WTC11 (cell line): ENCODE measurements around the gene CACNG5. TPM values are rescaled to one million over a fixed set of nuclear protein-coding genes. Genes with fewer than 3 reads are reported as not detected.

Experiments used
- ATAC-seq: fragments of 200-7000 bp; cut with Tn5 transposase; 2 replicates; pipeline ENCODE4 v1.10.0; 2021; ENCODE audit warnings: mild to moderate bottlenecking, moderate library complexity
- CTCF ChIA-PET: fragments of 300-600 bp; sonication (Branson Sonifier 250); formaldehyde crosslinking; loops from one replicate; lab custom pipeline; 2021; ENCODE audit warnings: antibody characterized with exemption; lab: Charles Lee
- POLR2A ChIA-PET: fragments of 350-600 bp; sonication (Branson Sonifier 250); formaldehyde crosslinking; loops from one replicate; lab custom pipeline; 2021; ENCODE audit warnings: antibody characterized with exemption; lab: Charles Lee
- DNase-seq: peaks from one replicate; pipeline ENCODE4 v3.0.0; 2021; ENCODE audit warnings: low spot score
- H3K27ac Mint-ChIP-seq: 2 replicates; pipeline ENCODE4 v1.8.0; 2021; ENCODE audit warnings: mixed read lengths
- H3K27me3 Mint-ChIP-seq: 2 replicates; pipeline ENCODE4 v1.8.0; 2021; ENCODE audit warnings: low read depth, mild to moderate bottlenecking, moderate library complexity, mixed read lengths
- H3K36me3 Mint-ChIP-seq: 2 replicates; pipeline ENCODE4 v1.8.0; 2021; ENCODE audit warnings: mixed read lengths
- H3K4me1 Mint-ChIP-seq: 2 replicates; pipeline ENCODE4 v1.8.0; 2022; ENCODE audit warnings: mixed read lengths
- H3K4me3 Mint-ChIP-seq: 2 replicates; pipeline ENCODE4 v1.8.0; 2021; ENCODE audit warnings: mild to moderate bottlenecking, moderate library complexity, mixed read lengths
- H3K9me3 Mint-ChIP-seq: 2 replicates; pipeline ENCODE4 v1.8.0; 2021; ENCODE audit warnings: mixed read lengths
- ATF1 ChIP-seq: sonication (generic); formaldehyde crosslinking; IDR thresholded peaks from 2 replicates; pipeline ENCODE4 v1.8.1; 2023; ENCODE audit warnings: mild to moderate bottlenecking, moderate library complexity, missing genetic modification reagents
- CBFB ChIP-seq: sonication (generic); formaldehyde crosslinking; IDR thresholded peaks from 2 replicates; pipeline ENCODE4 v1.8.1; 2022; ENCODE audit warnings: mild to moderate bottlenecking, low read depth, missing genetic modification reagents
- CREB1 ChIP-seq: sonication (generic); formaldehyde crosslinking; IDR thresholded peaks from 2 replicates; pipeline ENCODE4 v1.8.0; 2023; ENCODE audit warnings: mild to moderate bottlenecking, missing genetic modification reagents
- EMX1 ChIP-seq: fragments of 250-450 bp; sonication (Bioruptor Pico); IDR thresholded peaks from 2 replicates; pipeline ENCODE4 v1.8.0; 2021; ENCODE audit warnings: mild to moderate bottlenecking
- ESRRA ChIP-seq: sonication (generic); formaldehyde crosslinking; IDR thresholded peaks from 2 replicates; pipeline ENCODE4 v1.8.1; 2022; ENCODE audit warnings: mild to moderate bottlenecking, missing genetic modification reagents, borderline replicate concordance
- ETV6 ChIP-seq: sonication (generic); formaldehyde crosslinking; IDR thresholded peaks from 2 replicates; pipeline ENCODE4 v1.8.1; 2022; ENCODE audit warnings: mild to moderate bottlenecking, missing genetic modification reagents
- FOXP1 ChIP-seq: sonication (generic); formaldehyde crosslinking; IDR thresholded peaks from 2 replicates; pipeline ENCODE4 v1.8.0; 2022; ENCODE audit warnings: missing genetic modification reagents, mild to moderate bottlenecking, moderate library complexity, borderline replicate concordance
- JAZF1 ChIP-seq: fragments of 250-450 bp; sonication (Bioruptor Pico); IDR thresholded peaks from 2 replicates; pipeline ENCODE4 v1.9.0; 2021; ENCODE audit warnings: moderate library complexity, mild to moderate bottlenecking, inconsistent platforms
- NFYB ChIP-seq: sonication (generic); formaldehyde crosslinking; conservative IDR thresholded peaks from 2 replicates; pipeline ENCODE4 v1.8.0; 2022; ENCODE audit warnings: low read depth, missing genetic modification reagents
- NR1H2 ChIP-seq: sonication (generic); formaldehyde crosslinking; IDR thresholded peaks from 2 replicates; pipeline ENCODE4 v1.9.0; 2021; ENCODE audit warnings: mild to moderate bottlenecking, moderate library complexity, missing genetic modification reagents
- RELA ChIP-seq: sonication (generic); formaldehyde crosslinking; IDR thresholded peaks from 2 replicates; pipeline ENCODE4 v1.8.1; 2022; ENCODE audit warnings: missing genetic modification reagents, mild to moderate bottlenecking, borderline replicate concordance
- ZNF232 ChIP-seq: sonication (generic); formaldehyde crosslinking; IDR thresholded peaks from 2 replicates; pipeline ENCODE4 v1.8.0; 2022; ENCODE audit warnings: mild to moderate bottlenecking, missing genetic modification reagents
- ZNF263 ChIP-seq: sonication (generic); formaldehyde crosslinking; IDR thresholded peaks from 2 replicates; pipeline ENCODE4 v1.8.1; 2022; ENCODE audit warnings: low read depth, mild to moderate bottlenecking, moderate library complexity, missing genetic modification reagents
- total RNA-seq: library from RNA; stranded (reverse); gene quantifications from 3 replicates; pipeline ENCODE4 v1.2.3, GENCODE V29; 2021
- TF ChIP-seq, protein P1 (sequence below): sonication (generic); formaldehyde crosslinking; IDR thresholded peaks from 2 replicates; pipeline ENCODE4 v1.8.1; 2023; ENCODE audit warnings: mild to moderate bottlenecking, missing genetic modification reagents
- TF ChIP-seq, protein P2 (sequence below): fragments of 250-450 bp; sonication (Bioruptor Pico); IDR thresholded peaks from 2 replicates; pipeline ENCODE4 v2.1.2; 2022; ENCODE audit warnings: mild to moderate bottlenecking, moderate library complexity
- TF ChIP-seq, protein P3 (sequence below): sonication (generic); formaldehyde crosslinking; IDR thresholded peaks from 2 replicates; pipeline ENCODE4 v1.8.0; 2023; ENCODE audit warnings: missing genetic modification reagents, mild to moderate bottlenecking, borderline replicate concordance
- TF ChIP-seq, protein P4 (sequence below): sonication (generic); formaldehyde crosslinking; IDR thresholded peaks from 2 replicates; pipeline ENCODE4 v1.8.0; 2022; ENCODE audit warnings: mild to moderate bottlenecking, missing genetic modification reagents
- TF ChIP-seq, protein P5 (sequence below): sonication (generic); formaldehyde crosslinking; IDR thresholded peaks from 2 replicates; pipeline ENCODE4 v1.8.1; 2022; ENCODE audit warnings: low read depth, mild to moderate bottlenecking, moderate library complexity, missing genetic modification reagents, borderline replicate concordance
- TF ChIP-seq, protein P6 (sequence below): sonication (generic); formaldehyde crosslinking; conservative IDR thresholded peaks from 2 replicates; pipeline ENCODE4 v1.8.1; 2022; ENCODE audit warnings: mild to moderate bottlenecking, missing genetic modification reagents

The CACNG5 gene
- total RNA-seq, 1 experiment from 2014 or later = 1.9 TPM

DNA sequence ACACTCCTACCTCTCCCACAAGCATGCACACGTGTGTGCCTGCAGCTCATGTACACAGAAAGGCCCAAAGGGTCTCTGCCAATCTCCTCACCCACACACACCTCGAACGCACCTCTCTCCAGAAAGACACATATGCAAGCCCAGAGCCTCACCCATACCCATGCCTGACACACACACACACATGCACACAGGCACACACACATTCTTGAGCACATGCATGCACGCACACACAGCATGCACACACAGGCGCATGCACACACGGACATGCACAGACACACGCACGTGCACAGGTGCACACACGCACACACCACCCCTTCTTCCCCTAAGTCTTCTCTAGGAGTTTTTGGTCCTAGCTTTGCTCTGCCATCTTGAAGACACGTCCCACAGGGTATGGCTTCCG lies 80.9 kb downstream of the CACNG5 start:
- DNase-seq = no peak
- POLR2A ChIA-PET = no interaction called here
- Mint-ChIP-seq H3K4me1 (no peaks in the 10 kb centered on the region), H3K9me3 (peaks cover 10% of the 10 kb centered on the region; the same call in 1 of the 2 replicates), H3K36me3 (no peaks in the 10 kb centered on the region), H3K27me3 (no peaks in the 10 kb centered on the region; the same call in none of the 2 replicates), H3K27ac (no peak overlapping the region), H3K4me3 (no peak overlapping the region)
- TF ChIP-seq ZNF232 (CRISPR knock-in tag) (no peak), RELA (CRISPR knock-in tag) (no peak), CBFB (CRISPR knock-in tag) (no peak), EMX1 (CRISPR knock-in tag) (no peak)
- TF ChIP-seq, protein P1, sequence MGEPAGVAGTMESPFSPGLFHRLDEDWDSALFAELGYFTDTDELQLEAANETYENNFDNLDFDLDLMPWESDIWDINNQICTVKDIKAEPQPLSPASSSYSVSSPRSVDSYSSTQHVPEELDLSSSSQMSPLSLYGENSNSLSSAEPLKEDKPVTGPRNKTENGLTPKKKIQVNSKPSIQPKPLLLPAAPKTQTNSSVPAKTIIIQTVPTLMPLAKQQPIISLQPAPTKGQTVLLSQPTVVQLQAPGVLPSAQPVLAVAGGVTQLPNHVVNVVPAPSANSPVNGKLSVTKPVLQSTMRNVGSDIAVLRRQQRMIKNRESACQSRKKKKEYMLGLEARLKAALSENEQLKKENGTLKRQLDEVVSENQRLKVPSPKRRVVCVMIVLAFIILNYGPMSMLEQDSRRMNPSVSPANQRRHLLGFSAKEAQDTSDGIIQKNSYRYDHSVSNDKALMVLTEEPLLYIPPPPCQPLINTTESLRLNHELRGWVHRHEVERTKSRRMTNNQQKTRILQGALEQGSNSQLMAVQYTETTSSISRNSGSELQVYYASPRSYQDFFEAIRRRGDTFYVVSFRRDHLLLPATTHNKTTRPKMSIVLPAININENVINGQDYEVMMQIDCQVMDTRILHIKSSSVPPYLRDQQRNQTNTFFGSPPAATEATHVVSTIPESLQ (CRISPR knock-in tag) = no peak
- TF ChIP-seq, protein P2, sequence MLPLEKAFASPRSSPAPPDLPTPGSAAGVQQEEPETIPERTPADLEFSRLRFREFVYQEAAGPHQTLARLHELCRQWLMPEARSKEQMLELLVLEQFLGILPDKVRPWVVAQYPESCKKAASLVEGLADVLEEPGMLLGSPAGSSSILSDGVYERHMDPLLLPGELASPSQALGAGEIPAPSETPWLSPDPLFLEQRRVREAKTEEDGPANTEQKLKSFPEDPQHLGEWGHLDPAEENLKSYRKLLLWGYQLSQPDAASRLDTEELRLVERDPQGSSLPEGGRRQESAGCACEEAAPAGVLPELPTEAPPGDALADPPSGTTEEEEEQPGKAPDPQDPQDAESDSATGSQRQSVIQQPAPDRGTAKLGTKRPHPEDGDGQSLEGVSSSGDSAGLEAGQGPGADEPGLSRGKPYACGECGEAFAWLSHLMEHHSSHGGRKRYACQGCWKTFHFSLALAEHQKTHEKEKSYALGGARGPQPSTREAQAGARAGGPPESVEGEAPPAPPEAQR (CRISPR knock-in tag) = no peak
- ATAC-seq = no peak
- CTCF ChIA-PET = interaction anchor here (1.1 to 5.0 kb wide), 8 partner anchors 9 to 191 kb away, joined by 3 to 48 read pairs (median 8); no protein-coding TSS in a partner anchor

DNA sequence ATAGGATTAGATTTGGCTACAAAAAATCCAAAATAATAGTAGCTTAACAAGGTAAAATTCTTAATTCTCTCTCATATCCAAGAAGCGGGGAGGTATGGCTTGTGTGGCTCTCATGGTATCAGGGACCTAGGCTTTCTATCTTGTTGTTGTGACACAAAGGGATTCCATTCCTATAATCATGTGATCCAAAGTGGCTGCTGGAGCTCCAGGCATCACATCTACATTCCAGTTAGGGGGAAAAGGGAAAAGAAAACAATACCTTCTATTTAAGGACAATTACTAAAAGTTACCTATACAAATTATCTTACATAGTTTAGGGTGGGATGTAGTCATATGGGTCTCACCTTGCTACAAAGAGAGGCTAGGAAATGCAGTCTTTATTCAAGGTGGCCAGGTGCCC lies 82.0 kb downstream of the CACNG5 start:
- H3K9me3 Mint-ChIP-seq = peaks cover 15% of the 10 kb centered on the region
- no peak overlapping the region for H3K4me3 Mint-ChIP-seq
- ChIA-PET CTCF (interaction anchor here (0.6 to 5.0 kb wide), 7 partner anchors 12 to 543 kb away, joined by 3 to 48 read pairs (median 5); no protein-coding TSS in a partner anchor), POLR2A (no interaction called here)
- H3K27ac Mint-ChIP-seq = no peak overlapping the region
- peaks cover 2% of the 10 kb centered on the region for H3K27me3 Mint-ChIP-seq
- no peak for ATAC-seq
- H3K4me1 Mint-ChIP-seq = no peaks in the 10 kb centered on the region
- DNase-seq = no peak
- H3K36me3 Mint-ChIP-seq = no peaks in the 10 kb centered on the region
- TF ChIP-seq CREB1 (CRISPR knock-in tag) (no peak), ETV6 (CRISPR knock-in tag) (no peak), JAZF1 (CRISPR knock-in tag) (no peak), NR1H2 (no peak), ZNF263 (CRISPR knock-in tag) (no peak), FOXP1 (no peak), NFYB (CRISPR knock-in tag) (no peak), ATF1 (CRISPR knock-in tag) (no peak), ESRRA (no peak)
- TF ChIP-seq, protein P3, sequence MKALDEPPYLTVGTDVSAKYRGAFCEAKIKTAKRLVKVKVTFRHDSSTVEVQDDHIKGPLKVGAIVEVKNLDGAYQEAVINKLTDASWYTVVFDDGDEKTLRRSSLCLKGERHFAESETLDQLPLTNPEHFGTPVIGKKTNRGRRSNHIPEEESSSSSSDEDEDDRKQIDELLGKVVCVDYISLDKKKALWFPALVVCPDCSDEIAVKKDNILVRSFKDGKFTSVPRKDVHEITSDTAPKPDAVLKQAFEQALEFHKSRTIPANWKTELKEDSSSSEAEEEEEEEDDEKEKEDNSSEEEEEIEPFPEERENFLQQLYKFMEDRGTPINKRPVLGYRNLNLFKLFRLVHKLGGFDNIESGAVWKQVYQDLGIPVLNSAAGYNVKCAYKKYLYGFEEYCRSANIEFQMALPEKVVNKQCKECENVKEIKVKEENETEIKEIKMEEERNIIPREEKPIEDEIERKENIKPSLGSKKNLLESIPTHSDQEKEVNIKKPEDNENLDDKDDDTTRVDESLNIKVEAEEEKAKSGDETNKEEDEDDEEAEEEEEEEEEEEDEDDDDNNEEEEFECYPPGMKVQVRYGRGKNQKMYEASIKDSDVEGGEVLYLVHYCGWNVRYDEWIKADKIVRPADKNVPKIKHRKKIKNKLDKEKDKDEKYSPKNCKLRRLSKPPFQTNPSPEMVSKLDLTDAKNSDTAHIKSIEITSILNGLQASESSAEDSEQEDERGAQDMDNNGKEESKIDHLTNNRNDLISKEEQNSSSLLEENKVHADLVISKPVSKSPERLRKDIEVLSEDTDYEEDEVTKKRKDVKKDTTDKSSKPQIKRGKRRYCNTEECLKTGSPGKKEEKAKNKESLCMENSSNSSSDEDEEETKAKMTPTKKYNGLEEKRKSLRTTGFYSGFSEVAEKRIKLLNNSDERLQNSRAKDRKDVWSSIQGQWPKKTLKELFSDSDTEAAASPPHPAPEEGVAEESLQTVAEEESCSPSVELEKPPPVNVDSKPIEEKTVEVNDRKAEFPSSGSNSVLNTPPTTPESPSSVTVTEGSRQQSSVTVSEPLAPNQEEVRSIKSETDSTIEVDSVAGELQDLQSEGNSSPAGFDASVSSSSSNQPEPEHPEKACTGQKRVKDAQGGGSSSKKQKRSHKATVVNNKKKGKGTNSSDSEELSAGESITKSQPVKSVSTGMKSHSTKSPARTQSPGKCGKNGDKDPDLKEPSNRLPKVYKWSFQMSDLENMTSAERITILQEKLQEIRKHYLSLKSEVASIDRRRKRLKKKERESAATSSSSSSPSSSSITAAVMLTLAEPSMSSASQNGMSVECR (CRISPR knock-in tag) = no peak
- TF ChIP-seq, protein P4, sequence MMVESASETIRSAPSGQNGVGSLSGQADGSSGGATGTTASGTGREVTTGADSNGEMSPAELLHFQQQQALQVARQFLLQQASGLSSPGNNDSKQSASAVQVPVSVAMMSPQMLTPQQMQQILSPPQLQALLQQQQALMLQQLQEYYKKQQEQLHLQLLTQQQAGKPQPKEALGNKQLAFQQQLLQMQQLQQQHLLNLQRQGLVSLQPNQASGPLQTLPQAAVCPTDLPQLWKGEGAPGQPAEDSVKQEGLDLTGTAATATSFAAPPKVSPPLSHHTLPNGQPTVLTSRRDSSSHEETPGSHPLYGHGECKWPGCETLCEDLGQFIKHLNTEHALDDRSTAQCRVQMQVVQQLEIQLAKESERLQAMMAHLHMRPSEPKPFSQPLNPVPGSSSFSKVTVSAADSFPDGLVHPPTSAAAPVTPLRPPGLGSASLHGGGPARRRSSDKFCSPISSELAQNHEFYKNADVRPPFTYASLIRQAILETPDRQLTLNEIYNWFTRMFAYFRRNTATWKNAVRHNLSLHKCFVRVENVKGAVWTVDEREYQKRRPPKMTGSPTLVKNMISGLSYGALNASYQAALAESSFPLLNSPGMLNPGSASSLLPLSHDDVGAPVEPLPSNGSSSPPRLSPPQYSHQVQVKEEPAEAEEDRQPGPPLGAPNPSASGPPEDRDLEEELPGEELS = no peak
- TF ChIP-seq, protein P5, sequence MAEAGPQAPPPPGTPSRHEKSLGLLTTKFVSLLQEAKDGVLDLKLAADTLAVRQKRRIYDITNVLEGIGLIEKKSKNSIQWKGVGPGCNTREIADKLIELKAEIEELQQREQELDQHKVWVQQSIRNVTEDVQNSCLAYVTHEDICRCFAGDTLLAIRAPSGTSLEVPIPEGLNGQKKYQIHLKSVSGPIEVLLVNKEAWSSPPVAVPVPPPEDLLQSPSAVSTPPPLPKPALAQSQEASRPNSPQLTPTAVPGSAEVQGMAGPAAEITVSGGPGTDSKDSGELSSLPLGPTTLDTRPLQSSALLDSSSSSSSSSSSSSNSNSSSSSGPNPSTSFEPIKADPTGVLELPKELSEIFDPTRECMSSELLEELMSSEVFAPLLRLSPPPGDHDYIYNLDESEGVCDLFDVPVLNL (CRISPR knock-in tag) = no peak
- TF ChIP-seq, protein P6, sequence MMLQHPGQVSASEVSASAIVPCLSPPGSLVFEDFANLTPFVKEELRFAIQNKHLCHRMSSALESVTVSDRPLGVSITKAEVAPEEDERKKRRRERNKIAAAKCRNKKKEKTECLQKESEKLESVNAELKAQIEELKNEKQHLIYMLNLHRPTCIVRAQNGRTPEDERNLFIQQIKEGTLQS (CRISPR knock-in tag) = no peak
